Transverse colon (tissue), 3 donors: ENCODE results near the gene LHFPL4.

Source experiments
- POLR2A ChIP-seq: fragments of 450-650 bp; IDR thresholded peaks from one replicate; pipeline ENCODE4 v1.6.1; 2016; ENCODE audit warnings: antibody characterized with exemption, mild to moderate bottlenecking, moderate library complexity
- TF ChIP-seq, protein P1 (sequence below), 5 experiments: fragments of 200-600 bp in 3 of 5; fragments of 450-650 bp in 2 of 5; sonication (generic) in 3 of 5; IDR thresholded peaks; 1 replicate in 2 of 5; 2 replicates in 3 of 5; pipeline ENCODE4 v1.5.1; 2016 to 2017; ENCODE audit warnings: antibody characterized with exemption in 5 of 5, inconsistent platforms in 3 of 5, mild to moderate bottlenecking in 2 of 5, moderate library complexity in 1 of 5

DNA sequence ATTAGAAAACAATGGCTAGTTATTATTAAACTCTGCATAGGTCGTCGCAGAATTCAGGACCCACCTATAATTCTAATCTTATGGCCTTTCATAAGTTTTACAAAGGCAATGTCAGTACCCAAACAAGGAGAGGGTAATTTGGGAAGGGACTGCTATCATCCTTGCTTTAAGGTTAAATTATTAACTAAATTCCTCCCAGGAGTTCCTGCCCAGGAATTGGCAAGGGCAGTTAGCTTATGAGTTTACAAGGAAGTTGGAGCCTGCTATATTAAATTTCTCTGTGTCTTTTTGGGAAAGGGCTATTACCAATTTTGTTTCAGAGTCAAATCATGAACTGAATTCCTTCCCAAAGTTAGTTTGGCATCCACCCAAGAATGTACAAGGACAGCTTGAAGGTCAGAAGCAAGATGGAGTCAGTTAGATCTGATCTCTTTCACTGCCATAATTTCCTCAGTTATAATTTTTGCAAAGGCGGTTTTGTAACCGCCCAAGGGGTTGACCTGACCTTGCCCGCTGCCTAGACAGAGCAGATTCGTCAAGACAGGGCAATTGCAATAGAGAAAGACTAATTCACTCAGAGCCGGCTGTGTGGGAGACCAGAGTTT, 45.3 kb upstream of the LHFPL4 start:
- TF ChIP-seq, protein P1, sequence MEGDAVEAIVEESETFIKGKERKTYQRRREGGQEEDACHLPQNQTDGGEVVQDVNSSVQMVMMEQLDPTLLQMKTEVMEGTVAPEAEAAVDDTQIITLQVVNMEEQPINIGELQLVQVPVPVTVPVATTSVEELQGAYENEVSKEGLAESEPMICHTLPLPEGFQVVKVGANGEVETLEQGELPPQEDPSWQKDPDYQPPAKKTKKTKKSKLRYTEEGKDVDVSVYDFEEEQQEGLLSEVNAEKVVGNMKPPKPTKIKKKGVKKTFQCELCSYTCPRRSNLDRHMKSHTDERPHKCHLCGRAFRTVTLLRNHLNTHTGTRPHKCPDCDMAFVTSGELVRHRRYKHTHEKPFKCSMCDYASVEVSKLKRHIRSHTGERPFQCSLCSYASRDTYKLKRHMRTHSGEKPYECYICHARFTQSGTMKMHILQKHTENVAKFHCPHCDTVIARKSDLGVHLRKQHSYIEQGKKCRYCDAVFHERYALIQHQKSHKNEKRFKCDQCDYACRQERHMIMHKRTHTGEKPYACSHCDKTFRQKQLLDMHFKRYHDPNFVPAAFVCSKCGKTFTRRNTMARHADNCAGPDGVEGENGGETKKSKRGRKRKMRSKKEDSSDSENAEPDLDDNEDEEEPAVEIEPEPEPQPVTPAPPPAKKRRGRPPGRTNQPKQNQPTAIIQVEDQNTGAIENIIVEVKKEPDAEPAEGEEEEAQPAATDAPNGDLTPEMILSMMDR (IDR thresholded peaks at IDR 0.05): no peak
- TF ChIP-seq POLR2A: no peak
